Heart left ventricle (tissue), 16 donors: Measurements from ENCODE around the gene GSC. TPM values are rescaled to one million over a fixed set of nuclear protein-coding genes. Genes with fewer than 3 reads are reported as not detected.
A peak's percentile ranks its signal among the peaks of the same experiment; 100 is the strongest.
"Not testable (repeated sequence)": the region's sequence is repeated elsewhere in the genome, so short reads cannot be mapped to it uniquely, and the experiment has no call there.

ENCODE experiments used
- ATAC-seq, 4 donors: fragments of 200-7000 bp; cut with Tn5 transposase; one replicate each; pipeline ENCODE4 v1.9.1; 2020 to 2022; ENCODE audit warnings: moderate library complexity in 4 of 4, mild to moderate bottlenecking in 3 of 4, moderate number of reproducible peaks in 1 of 4
- DNase-seq, 5 donors: peaks; one replicate each; pipeline ENCODE4 v3.0.0-alpha.2; 2020
- H3K27ac ChIP-seq, 12 donors: fragments of 200-600 bp; sonication (generic) in 4 of 12; one replicate each; pipeline versions ENCODE4 v1.5.0 to v1.8.0; 2016 to 2022; ENCODE audit warnings: mild to moderate bottlenecking in 2 of 12
- H3K27me3 ChIP-seq, 9 donors: fragments of 200-600 bp; sonication (generic) in 2 of 9; one replicate each; pipeline versions ENCODE4 v1.5.1 to v1.8.0; 2016 to 2022; ENCODE audit warnings: mild to moderate bottlenecking in 3 of 9
- H3K36me3 ChIP-seq, 9 donors: fragments of 200-600 bp; sonication (generic) in 2 of 9; one replicate each; pipeline versions ENCODE4 v1.5.0 to v1.8.0; 2018 to 2022; ENCODE audit warnings: mild to moderate bottlenecking in 2 of 9
- H3K4me1 ChIP-seq, 12 donors: fragments of 200-600 bp; sonication (generic) in 4 of 12; one replicate each; pipeline versions ENCODE4 v1.5.0 to v1.8.0; 2016 to 2022; ENCODE audit warnings: mild to moderate bottlenecking in 3 of 12
- H3K4me3 ChIP-seq, 12 donors: fragments of 200-600 bp; sonication (generic) in 4 of 12; one replicate each; pipeline versions ENCODE4 v1.5.0 to v1.8.0; 2017 to 2022; ENCODE audit warnings: mild to moderate bottlenecking in 9 of 12, moderate library complexity in 4 of 12
- H3K9me3 ChIP-seq, 12 donors: fragments of 200-600 bp; sonication (generic) in 4 of 12; one replicate each; pipeline versions ENCODE4 v1.5.0 to v1.8.0; 2016 to 2022; ENCODE audit warnings: mild to moderate bottlenecking in 1 of 12
- CTCF ChIP-seq, 12 donors: fragments of 200-600 bp; sonication (generic) in 4 of 12; IDR thresholded peaks; one replicate each; pipeline versions ENCODE4 v1.5.0 to v1.8.0; 2018 to 2022; ENCODE audit warnings: antibody characterized with exemption in 12 of 12, mild to moderate bottlenecking in 5 of 12
- POLR2A ChIP-seq, 2 donors: fragments of 450-650 bp; IDR thresholded peaks; one replicate each; pipeline ENCODE4 v1.6.1; 2017; ENCODE audit warnings: antibody characterized with exemption in 2 of 2, mild to moderate bottlenecking in 2 of 2, moderate library complexity in 2 of 2
- WGBS, 4 donors: extraction: QIAGEN DNeasy Blood & Tissue Kit in 2 of 4; methylation state at CpG; one replicate each; pipeline versions ENCODE4 v1.1.5 to v1.1.7; 2013 to 2018; 5-methylcytosine and 5-hydroxymethylcytosine counted together
- intact Hi-C, 10 donors: fragments of 100-400 bp; cut with DNase I; formaldehyde crosslinking; loops; one replicate each; pipeline versions ENCODE4 v1.11.1 to v1.14.2; 2022
- polyA plus RNA-seq, 2 donors: library from polyadenylated mRNA; stranded (reverse); fragments of 200-250 nt; gene quantifications; one replicate each; pipeline ENCODE4 v1.2.3, GENCODE V29; 2013
- total RNA-seq, 9 donors: library from RNA; depleted of rRNA in 2 of 9; stranded (reverse); fragments of >200 nt in 2 of 9; fragmentation: NEBNext Ultra II Directional in 3 of 9; extraction: Animal tissue kit (Norgen Biotek cat#: 25700) in 3 of 9; gene quantifications; one replicate each; pipeline versions ENCODE4 v1.1.0 to v1.2.4, GENCODE V29; 2016 to 2023
- donor health status: ischemic (EF 13 %, LVEDD 7.1; RV severe dilation, severe dysfunction).
- donor health status: healthy with polysubstance abuse.
- donor health status: DM: no; HTN: yes; CAD: no.
- donor health status: DM: no; HTN: no; CAD: no.
- donor health status: ischemic (EF 25% LVEDD 6.9; RV normal size, moderate dysfunction).
- donor health status: ischemic (EF 25% LVEDD 5.7; RV mildly dilated, moderate dysfunction).
- donor health status: healthy.
- donor health status: DM: yes; HTN: yes; CAD: no.
- donor health status: ischemic (EF 35%, LVEDD 5.7; RV mildly dilated, moderate dysfunction).
- donor health status: nonischemic (EF 11% LVEDD 7.7; RV severe dilation, severe dysfunction).
- donor health status: DM: yes; HTN: yes; CAD: no.
- donor health status: PGD.
- donor health status: ischemic (EF 29% LVEDD 5.4; RV normal size, mild dysfunction).
- donor health status: nonischemic (EF 23%, LVEDD 6.1; RV moderate dilation, normal function).

GSC gene
- total and polyA plus RNA-seq, 11 donors: 0.15 to 1.3 (median 0.34) TPM; not detected in 5

DNA sequence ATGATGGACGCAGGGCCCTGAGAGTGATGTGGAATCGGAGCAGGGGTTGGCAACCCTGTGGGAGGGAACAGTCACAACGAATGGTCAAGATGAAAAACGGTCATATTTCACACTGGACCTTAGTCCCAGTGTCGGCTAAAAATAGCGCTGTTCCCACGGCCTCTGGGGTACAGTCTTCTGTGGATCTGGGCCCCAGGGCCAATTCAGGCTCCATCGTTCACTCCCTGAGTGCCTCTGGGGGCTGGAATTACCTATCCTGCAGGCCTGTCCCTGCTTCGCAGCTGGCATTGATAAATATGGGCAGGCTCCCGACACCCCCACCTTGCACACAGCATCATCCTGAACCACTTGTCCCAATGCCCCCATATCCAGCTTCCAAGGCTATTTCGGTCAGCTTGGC, 18.6 kb downstream of the GSC start:
- Histone ChIP-seq H3K9me3 (no peaks in the 10 kb centered on the region), H3K4me3 (no peak overlapping the region), H3K36me3 (no peaks in the 10 kb centered on the region), H3K27me3 (peaks cover 0 to 6% (median 0%) of the 10 kb centered on the region in 9 donors), H3K27ac (no peak overlapping the region), H3K4me1 (peaks cover 0 to 5% (median 0%) of the 10 kb centered on the region in 12 donors)
- TF ChIP-seq CTCF (IDR thresholded peaks at IDR 0.05) (no peak), POLR2A (IDR thresholded peaks at IDR 0.05) (no peak)
- no peak for DNase-seq
- WGBS, 4 donors: 65 to 75% (median 70%) methylated on average over 11 of the region's 11 CpGs
- intact Hi-C loops: loop anchor here in 1 of 10 donors (5.0 kb wide), 1 partner anchor 64 kb away; no protein-coding TSS in a partner anchor
- ATAC-seq: no peak

DNA sequence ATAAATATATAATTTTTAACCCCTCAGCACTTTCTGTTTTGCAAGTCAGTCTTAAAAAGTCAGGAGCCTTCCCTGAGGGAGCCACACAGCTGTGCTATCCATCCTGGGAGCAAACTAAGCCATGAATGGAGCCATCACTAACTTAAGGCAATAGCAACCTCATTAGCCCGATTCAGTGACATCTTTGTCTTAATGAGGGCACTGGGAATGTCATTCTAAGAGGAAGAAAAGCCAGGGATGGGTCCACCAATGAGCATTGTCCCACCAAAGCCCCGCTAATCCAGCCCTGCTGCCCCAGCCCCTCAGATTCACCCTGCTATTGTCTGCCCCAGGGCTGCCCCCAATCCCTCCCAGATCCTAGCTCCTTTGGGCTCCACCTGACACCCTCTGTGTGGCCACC, 19.5 kb downstream of the GSC start:
- peaks cover 0 to 6% (median 0%) of the 10 kb centered on the region in 9 donors for H3K27me3 ChIP-seq
- 66 to 80% (median 76%) methylated on average over 2 of the region's 2 CpGs for WGBS, 4 donors
- no peak for DNase-seq
- H3K9me3 ChIP-seq: no peaks in the 10 kb centered on the region
- no peak overlapping the region for H3K27ac ChIP-seq
- intact Hi-C loops: loop anchor here in 1 of 10 donors (5.0 kb wide), 1 partner anchor 63 kb away; no protein-coding TSS in a partner anchor
- no peaks in the 10 kb centered on the region for H3K36me3 ChIP-seq
- peaks cover 0 to 5% (median 0%) of the 10 kb centered on the region in 12 donors for H3K4me1 ChIP-seq
- no peak for ATAC-seq
- H3K4me3 ChIP-seq: no peak overlapping the region
- TF ChIP-seq CTCF (IDR thresholded peaks at IDR 0.05) (no peak), POLR2A (IDR thresholded peaks at IDR 0.05) (no peak)

GRCh38 chr14:94748667-94749347, 21.1 kb downstream of the GSC start:
- Histone ChIP-seq H3K4me1 (peaks cover 0 to 5% (median 0%) of the 10 kb centered on the region in 12 donors), H3K27ac (no peak overlapping the region), H3K9me3 (no peaks in the 10 kb centered on the region), H3K4me3 (no peak overlapping the region), H3K27me3 (peaks cover 0 to 6% (median 0%) of the 10 kb centered on the region in 9 donors), H3K36me3 (no peaks in the 10 kb centered on the region)
- DNase-seq (no peak), ATAC-seq (peak in 1 of 4 donors; percentile 49)
- intact Hi-C loops: no loop called here
- 25 to 27% (median 25%) methylated on average over 11 of the region's 11 CpGs for WGBS, 4 donors
- TF ChIP-seq POLR2A (IDR thresholded peaks at IDR 0.05) (no peak), CTCF (IDR thresholded peaks at IDR 0.05) (peak in 10 of 12 donors; percentile 28 to 56 (median 44))

DNA sequence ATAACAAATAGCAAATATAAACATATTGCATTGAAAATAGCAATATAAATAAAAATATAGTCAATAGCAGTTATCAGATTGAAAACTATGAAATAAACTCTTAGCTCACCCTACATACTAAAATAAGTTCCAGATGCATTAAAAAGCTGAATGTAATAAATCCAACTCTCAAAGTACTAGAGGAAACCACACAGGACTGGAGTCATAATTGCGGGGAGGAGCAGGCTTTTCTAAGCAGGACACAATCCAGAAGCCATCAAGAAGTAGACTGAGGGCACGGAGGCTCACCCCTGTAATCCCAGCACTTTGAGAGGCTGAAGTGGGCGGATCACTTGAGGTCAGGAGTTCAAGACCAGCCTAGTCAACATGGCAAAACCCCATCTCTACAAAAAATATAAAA, 22.2 kb downstream of the GSC start:
- WGBS, 4 donors: 64 to 81% (median 77%) methylated on average over 3 of the region's 3 CpGs
- intact Hi-C loops: no loop called here
- Histone ChIP-seq H3K27ac (no peak overlapping the region), H3K9me3 (no peaks in the 10 kb centered on the region), H3K4me1 (no peaks in the 10 kb centered on the region), H3K36me3 (no peaks in the 10 kb centered on the region), H3K27me3 (peaks cover 0 to 10% (median 0%) of the 10 kb centered on the region in 9 donors), H3K4me3 (no peak overlapping the region)
- ATAC-seq: no peak
- TF ChIP-seq POLR2A (IDR thresholded peaks at IDR 0.05) (no peak), CTCF (IDR thresholded peaks at IDR 0.05) (no peak)
- DNase-seq: no peak

DNA sequence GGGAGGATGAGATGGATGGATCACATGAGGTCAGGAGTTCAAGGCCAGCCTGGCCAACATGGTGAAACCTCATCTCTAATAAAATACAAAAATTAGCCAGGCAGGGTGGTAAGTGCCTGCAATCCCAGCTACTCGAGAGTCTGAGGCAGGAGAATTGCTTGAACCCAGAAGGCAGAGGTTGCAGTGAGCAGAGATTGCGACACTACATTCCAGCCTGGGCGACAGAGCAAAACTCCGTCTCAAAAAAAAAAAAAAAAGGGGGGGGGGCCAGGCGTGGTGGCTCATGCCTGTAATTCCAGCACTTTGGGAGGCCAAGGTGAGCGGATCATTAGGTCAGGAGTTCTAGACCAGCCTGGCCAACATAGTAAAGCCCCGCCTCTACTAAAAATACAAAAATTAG, 22.8 kb downstream of the GSC start:
- H3K9me3 ChIP-seq, H3K36me3 ChIP-seq, ATAC-seq, H3K4me3 ChIP-seq, DNase-seq, H3K4me1 ChIP-seq, intact Hi-C loops, H3K27ac ChIP-seq: not testable (repeated sequence)
- WGBS, 4 donors: 79 to 87% (median 84%) methylated on average over 7 of the region's 7 CpGs
- peaks cover 0 to 16% (median 0%) of the 10 kb centered on the region in 9 donors for H3K27me3 ChIP-seq
